Stimulated activated CD8-positive, alpha-beta memory T cell treated with anti-CD3 and anti-CD28 coated beads, Interleukin-12 subunit alpha, Interleukin-12 subunit beta, amount 100 ng/mL, for 24 hours (primary cell): ENCODE data around the gene ECE1.
A peak's percentile ranks its signal among the peaks of the same experiment; 100 is the strongest.
"Not testable (repeated sequence)": the region's sequence is repeated elsewhere in the genome, so short reads cannot be mapped to it uniquely, and the experiment has no call there.

Experiments
- DNase-seq: peaks from one replicate; pipeline ENCODE4 v3.0.0-alpha.2; 2020; ENCODE audit errors: extremely low read depth

The ECE1 gene

DNA sequence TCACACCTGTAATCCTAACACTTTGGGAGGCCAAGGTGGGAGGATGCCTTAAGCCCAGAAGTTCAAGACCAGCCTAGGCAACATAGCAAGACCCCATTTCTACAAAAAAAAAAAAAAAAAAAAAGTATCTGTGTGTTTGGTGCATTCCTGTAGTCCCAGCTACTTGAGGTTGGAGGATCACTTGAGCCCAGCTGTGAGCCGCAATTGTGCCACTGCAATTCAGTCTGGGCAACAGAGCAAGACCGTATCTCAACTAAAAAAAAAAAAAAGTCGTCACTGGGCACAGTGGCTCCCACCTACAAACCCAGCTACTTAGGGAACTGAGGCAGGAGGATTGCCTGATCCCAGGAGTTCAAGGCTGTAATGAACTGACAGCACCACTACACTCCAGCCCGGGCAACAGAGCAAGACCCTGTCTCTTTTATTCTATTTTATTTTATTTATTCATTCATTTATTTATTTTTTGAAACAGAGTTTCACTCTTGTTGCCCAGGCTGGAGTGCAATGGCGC lies 105.0 kb downstream of the ECE1 start:
- no peak for DNase-seq

DNA sequence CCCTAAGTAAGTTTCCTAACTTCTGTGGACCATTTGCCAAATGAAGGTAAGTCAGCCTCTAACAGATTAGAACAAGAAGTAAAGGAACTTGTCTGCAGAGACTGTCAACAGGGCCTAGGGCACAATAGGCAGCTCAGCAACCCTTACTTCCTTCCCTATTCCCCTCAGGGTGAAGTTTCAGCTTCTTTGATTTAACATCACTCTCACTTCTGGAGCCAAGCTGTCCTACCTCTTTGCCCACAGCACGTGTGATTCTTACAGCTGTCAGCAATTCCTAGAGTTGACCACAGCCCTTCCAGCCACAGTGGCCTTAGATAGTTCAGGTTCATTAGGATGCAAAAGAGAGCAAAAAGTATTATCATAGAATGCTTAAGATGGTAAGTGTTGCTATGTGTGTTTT lies 106.0 kb downstream of the ECE1 start:
- no peak for DNase-seq

DNA sequence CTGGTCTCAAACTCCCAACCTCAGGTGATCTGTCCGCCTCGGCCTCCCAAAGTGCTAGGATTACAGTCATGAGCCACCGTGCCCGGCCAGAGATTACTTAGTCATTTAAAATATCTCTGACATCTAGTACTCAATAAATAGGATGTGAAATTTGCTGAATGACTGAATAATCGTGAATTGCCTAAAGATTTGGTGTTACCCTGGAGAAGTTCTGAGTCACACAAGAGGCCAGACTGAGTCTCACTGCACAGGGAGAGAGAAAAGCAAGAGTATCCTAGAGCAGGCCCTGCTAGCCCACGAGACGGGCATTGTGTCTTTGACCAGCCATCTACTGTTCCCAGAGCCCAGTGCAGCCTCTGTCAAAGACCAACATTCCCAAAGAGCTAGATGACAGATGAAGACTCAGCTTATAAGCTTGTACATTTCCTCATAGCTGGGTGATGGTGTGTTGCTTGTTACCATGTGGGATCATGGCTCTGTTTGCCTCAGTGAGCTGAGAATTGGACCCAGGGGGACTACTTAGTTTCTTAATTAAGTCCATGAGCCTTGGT lies 108.0 kb downstream of the ECE1 start:
- no peak for DNase-seq

DNA sequence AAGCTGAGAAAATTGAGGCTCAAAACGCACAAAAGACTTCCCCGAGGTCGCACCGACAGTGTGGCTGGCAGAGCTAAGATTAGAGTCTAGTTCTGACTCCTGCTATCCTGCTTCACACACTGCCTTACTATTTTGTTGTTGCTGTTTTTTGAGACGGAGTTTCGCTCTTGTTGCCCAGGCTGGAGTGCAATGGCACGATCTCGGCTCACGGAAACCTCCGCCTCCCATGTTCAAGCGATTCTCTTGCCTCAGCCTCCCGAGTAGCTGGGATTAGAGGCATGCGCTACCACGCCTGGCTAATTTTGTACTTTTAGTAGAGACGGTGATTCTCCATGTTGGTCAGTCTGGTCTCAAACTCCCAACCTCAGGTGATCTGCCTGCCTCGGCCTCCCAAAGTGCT lies 112.0 kb downstream of the ECE1 start:
- DNase-seq = not testable (repeated sequence)

DNA sequence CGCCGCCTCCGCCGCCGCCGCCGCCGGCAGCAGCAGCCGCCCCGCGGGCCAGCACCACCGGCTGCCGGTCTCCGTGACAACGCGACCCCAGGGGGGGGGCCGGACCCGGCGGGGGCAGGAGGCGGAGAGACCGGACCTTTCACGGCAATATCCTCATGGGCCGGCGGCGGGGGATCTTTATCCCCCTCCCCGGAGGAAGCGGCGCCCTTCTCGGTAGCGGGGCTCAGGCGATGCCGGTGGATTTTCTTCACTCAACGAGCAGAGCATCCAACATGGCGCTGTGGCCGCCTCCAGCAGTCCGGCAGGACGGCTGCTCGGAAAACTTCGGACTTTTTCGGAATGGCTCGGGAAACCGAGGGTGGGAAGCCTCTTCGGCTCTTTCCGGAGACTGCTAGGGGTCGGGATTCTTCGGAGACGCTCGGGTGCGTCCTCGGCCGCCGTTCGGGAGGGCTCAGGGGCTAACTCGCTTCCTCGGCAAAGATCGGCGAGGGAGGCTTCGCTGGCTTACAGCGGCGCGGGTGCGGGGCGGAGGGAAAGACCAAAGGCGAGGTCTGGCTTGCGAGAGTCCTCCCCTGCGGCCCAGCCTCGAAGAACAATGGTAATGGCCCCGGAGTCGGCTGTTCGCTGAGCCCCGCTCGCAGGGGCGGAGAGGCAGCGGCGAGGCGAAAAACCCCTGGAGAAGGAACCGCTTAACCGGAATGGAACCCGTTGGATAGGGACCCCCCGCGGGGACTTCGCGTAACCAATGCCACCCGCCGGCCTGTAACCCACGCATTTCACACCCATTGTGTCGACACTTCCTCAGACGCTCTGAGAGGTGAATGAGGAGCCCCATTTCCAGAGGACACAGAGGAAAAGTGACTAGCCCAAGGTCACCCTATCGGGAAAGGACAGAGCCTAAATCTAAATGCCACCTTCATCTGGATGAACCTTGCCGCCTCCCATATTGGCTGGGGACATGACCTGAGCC lies 113.4 kb downstream of the ECE1 start, which contains the start of gene EIF4G3:
TSS of gene EIF4G3 (minus strand) at position 312 of the 970 bp plus-strand sequence. CDS start 174,155 bp downstream, outside the sequence.
- DNase-seq = peak; percentile 98

DNA sequence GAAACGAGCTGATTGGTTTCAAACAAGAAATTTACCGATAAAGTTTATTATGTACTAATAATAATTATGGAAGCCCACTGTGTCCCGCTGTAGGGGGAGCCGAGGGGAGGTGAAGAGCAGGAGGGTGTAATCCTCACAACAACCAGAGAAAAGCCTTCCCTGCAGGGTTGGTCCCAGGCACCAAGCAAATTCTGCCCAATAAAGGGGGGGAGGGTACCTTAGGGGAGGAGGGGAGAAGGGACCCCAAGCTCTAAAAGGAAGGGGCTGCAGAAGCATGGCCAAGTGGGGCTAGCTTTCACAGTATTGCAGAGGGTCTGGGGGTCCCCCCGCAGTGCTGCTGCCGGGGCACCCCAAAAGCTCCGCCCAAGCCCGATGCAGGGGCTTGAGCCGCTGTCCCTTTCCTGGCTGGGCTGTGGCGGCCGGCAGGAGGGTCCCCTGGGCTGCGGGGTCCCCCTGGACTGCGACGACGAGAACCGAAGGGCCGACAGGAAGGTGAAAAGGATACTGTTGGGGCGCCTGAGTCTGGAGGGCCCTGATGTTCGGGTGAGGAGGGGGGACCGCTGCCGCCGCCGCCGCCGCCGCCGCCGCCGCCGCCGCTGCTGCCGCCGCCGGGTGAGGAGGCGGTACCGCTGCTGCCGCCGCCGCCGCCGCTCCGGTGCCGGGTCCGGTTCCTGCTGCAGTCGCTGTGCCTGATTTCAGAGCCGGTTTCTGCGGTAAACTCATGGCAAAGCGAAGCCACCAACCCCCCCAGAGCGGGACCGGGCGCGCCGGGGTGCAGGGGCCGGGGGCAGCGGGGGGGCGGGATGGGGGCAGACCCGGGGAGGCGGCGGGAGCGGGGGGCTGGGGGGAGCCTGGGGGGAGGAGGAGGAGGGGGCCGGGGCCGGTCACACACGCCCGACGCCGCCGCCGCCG lies 114.3 kb downstream of the ECE1 start:
- no peak for DNase-seq

DNA sequence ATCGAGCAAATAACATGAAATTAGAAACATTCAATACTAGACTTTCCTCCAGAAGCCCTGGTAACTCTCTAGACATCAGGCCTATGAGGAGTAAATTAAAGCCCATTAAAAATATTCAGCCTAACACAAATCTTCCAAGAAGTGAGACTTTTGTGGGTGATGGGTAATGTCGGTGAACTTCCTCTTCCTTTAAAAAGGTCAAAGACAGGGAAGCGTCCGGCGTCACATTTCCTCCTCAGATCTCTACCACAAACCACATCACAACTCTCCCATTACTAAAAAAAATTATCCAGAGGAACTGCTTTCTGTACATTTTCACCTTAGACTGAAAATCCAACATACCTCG lies 115.0 kb downstream of the ECE1 start:
- DNase-seq = no peak

DNA sequence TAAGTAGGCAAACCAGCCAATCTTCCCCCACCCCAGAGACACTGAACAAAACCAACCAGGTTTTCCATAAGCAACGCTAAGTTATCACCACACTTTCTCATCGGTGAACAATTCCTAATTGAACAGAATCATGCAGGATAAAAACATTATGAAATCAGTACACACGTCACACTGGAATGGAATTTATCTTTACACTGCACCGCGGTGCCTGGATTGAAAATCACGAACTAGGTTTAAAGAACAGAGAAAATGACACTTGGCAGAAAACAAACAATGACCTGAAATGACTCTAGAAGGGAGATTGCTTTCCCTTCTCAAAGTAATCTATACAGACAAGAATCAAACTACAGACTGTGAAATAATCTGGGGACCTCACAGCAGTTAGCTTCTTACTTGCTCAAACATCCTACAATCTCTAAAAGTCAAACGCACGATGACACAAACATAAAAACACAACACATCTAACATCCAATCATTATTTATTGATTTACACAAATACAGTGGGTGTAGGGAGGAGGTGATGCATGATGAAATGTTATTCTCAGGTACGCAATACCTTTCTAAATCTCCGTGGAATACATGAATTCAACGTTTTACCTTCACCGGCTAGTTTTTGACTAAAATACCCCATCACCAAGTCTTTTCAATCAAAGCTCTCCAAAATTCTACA lies 115.5 kb downstream of the ECE1 start:
- DNase-seq = no peak

DNA sequence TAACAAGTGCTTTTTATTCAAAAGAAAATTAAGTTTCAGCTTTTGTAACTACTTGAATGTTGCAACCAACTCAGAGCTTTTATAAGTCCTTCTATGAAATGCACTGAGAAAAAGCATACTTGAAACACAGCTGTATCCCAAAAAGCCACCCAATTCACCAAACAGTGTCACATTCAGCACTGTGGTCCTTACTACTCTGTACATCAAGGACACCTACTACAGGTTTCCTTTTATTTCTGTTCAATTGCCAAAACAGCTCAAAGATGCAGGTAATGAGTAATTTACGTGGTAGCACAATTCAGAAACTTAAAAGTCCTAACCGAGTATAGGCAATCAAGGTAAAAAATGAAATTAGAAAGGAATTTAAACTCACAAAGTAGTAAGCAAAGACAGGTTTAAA lies 116.0 kb downstream of the ECE1 start:
- DNase-seq = no peak

DNA sequence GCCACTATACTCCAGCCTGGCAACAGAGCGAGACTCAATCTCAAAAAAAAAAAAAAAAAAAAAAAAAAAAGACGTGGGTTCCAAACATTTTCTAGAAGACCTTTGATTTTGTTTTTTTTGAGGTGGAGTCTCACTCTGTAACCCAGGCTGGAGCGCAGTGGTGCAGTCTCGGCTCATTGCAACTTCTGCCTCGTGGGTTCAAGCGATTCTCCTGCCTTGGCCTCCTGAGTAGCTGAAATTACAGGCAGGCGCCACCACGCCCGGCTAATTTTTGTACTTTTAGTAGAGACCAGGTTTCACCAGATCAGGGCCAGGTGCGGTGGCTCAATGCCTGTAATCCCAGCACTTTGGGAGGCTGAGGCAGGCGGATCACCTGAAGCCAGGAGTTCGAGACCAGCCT lies 117.2 kb downstream of the ECE1 start:
- DNase-seq = not testable (repeated sequence)

DNA sequence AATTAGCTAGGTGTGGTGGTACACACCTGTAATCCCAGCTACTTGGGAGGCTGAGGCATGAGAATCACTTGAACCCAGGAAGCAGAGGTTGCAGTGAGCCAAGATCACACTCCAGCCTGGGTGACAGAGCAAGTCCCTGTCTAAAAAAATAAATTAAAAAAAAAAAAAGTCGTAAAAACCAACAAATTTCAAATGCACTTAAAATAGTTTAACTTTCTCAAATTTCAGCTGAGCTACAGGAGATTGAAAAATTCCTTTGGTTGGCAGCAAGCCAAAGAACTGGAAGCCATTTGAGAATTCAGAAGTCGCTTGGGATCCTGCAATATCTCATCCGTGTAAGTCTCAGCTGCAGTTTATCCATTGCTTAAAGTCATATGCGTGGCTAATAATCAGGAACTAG lies 119.4 kb downstream of the ECE1 start:
- not testable (repeated sequence) for DNase-seq

DNA sequence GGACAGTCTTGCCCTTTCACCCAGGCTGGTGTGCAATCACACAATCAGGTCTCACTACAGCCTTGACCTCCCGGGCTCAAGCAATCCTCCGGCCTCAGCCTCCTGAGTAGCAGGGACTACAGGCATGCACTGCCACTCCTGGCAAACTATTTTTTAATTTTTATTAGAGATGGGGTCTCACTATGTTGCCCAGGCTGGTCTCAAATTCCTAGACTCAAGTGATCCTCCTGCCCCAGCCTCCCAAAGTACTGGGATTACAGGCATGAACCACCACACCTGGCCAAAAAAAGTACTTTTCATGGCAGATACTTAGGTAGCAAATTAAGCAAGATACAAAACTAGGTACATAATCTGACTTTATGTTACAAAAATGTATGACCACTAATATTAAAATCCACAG lies 121.8 kb downstream of the ECE1 start:
- DNase-seq = no peak
